GM19023 (cell line): Measurements from ENCODE around the gene FHIT.
"Not testable (repeated sequence)": the region's sequence is repeated elsewhere in the genome, so short reads cannot be mapped to it uniquely, and the experiment has no call there.

Experiments used
- ATAC-seq: cut with Tn5 transposase; IDR thresholded peaks from one replicate; pipeline ENCODE4 v1.9.1; 2021; ENCODE audit warnings: mild to moderate bottlenecking, moderate library complexity; ENCODE audit not compliant: unreplicated experiment

The FHIT gene

DNA sequence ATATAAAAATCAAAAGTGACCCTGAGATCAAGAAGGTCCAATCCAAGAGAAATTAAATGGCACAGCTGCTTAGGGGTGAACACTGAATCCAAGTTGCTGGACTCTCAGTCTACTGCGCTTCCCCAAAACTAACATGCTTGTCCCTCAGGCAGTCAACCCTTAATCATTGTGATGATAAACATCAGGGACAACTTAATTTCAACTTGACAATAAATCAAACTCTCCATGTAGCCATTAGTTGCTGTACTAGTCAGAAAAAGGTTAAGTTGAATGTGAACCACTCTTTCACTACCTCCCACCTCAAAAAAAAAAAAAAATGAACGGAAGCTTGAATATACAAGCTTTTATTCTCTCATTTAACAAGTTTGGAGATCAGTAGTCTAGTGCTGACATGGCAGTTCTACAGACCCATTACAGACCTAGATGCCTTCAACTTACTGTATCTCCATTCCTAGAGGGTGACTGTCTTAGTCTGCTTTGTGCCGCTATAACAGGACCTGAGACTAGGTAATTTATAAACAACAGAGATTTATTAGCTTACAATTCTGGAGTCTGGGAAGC lies 185.7 kb downstream of the FHIT start:
- no peak for ATAC-seq

DNA sequence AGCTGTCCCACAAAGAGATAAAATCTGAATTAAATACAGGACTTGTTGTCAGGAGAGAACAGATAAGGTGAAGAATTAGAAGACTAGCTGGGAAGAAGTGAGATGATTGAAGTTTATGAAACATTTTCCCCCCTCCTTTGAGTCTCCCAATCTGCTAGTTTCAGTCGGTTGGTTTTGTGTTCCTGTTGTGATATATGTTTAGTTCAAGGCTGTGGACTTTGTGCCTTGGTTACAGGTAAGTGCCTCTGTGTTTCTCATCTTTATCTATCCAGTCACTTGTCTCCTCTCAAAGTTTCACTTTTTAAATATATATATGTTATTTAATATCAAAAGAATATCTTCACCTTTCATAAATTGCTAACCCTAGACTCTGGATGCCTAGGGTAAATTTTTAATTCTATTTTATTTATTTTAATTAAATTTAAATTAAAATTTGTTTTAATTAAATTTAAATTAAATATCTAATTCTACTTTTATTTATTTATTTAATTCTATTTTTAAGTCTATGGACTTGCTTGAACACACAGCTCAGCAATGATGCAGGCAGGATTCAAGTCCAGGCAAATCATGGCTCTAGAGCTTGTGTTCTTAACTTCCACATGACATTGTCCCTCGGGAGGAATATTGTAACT lies 190.0 kb downstream of the FHIT start:
- no peak for ATAC-seq

DNA sequence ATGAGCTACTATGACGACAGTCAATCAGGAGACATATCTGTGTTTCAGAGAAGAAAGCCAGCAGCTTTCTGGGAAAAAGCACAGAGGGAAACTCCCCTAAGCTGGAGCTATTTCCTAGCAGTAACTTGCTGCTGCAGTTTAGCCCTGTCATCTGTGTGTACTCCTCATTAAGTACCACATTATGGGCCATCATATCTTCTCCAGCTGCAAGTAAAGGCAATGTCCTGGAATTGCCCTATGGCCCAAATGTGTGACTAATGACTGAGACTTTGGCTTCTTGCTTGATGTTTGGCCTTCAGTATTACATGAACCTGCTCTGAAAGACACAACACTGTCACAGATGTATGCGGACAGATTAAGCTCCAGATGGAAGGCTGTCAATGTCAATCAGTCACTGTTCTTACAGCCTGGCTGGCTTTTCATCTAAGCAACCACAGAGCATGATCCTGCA lies 190.8 kb downstream of the FHIT start:
- no peak for ATAC-seq

DNA sequence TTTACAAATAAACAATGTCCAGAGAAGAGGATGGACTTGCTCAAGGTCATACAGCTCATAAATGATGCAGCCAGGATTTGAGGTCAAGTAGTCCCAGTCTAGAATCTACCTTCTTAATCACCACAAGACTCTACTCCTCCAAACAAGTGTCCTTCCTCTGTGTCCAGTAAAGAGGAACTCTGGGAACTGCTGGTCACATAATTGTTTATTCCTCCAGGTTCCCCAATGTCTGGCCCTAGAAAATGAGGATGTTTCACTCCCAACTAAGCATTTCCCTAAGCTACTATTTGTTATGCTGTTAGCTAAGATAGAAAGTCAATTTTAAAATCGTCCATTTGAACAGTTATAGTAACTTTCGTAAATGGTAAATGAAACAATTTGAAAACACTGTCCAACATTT lies 192.4 kb downstream of the FHIT start:
- ATAC-seq, result no peak

DNA sequence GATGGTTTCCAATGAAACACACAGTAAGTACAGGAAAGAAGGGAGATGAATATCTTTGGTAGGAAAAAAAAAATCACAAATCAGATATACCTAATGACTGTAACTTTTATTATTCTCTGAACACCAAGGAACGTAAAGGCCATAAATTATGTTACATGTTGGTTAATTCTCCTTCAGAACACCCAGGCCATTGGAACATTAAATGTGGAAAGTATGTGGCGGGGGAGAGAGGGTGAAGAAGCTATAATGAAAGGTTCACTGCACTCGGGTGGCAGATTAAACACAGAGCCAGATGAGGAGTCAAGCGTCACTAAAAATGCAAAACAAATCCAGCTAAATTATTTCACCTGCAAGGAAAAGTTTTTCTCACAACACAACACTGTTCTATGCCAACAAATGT lies 193.8 kb downstream of the FHIT start:
- no peak for ATAC-seq

DNA sequence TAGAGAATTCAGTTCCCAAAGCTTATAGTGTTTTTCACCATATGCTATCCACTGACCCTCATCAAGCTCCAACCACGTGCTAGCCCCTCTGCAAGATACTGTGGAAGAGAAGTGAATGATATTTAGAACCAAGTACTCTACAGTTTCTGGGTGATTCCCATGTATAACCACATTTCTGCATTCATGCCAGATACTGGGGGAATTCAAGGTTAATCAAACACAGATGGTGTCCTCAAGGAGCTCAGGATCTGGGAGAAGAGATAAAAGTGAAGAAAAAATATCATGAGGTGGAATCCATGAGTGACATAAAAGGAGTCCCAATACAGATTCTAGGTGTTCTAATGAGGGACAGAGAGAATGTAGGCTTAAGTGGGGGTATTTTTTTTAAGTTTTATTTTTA lies 195.8 kb downstream of the FHIT start:
- ATAC-seq, result no peak

DNA sequence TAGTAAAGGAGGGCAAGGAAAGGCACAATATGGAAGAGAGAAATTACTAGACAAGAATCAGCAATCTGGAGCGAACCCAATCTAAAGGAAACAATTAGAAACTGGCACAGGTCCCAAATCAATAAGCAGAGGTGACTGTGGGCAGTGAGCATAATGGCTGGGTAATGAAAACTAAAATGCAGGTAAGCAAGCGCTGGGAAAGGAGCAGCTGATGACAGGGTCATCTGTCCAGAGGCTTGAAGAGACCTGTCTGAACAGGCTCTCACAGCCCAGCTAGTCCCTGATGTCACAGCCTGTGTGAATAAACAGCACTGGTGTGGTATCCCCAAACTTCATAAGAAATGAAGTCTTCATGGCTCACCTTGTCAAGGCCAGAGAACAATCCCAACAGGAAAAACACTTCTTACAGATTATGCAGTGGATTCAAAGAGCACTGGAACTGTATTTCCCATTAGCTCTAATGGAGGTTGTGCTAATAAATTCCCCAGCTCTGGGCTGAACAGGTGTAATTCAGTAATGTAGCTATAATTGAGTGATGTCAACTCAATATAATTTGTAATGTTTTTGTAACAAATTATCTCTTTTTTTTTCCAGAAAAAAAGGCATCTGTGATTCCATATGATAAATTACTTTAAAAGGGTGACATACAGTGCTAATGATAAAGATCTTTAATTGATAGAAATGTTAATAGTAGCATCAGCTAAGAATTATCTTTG lies 197.3 kb downstream of the FHIT start:
- no peak for ATAC-seq

DNA sequence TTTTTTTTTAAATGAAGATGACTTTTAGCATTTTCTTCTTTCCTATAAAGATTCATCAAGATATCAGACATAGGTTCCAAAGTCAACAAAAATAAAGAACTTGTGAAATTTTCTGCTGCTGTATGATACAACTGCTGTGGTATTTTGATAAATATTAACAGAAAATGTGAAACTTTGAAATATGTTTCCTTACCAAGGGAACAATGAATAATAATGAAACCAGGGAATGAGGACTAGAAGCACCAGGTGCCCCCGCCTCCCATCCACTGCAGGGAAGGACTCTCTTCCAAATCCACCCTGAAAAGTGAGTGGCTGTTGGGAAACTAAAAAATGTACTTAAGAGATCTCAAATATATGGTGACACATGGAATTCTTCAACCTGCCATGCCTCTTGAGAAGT lies 198.4 kb downstream of the FHIT start:
- ATAC-seq, result no peak

DNA sequence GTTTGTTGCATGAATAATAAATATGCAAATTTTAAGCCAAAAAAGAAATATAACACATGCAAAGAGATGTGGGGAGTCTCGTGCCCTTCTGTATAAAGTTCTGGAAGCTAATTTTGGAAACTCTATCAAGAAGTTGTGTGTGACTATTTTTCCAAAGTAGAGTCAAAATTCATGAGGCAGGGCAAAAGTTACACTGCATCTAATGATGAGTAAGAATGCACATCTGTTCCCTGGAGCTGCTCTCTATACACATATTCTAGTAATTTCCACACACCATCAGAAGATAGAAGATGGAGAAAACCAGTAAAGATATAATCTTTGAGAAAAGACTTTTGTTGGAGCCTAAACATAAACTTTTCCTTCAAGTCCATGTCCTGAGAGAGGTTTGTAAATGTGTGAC lies 199.6 kb downstream of the FHIT start:
- ATAC-seq, result no peak

DNA sequence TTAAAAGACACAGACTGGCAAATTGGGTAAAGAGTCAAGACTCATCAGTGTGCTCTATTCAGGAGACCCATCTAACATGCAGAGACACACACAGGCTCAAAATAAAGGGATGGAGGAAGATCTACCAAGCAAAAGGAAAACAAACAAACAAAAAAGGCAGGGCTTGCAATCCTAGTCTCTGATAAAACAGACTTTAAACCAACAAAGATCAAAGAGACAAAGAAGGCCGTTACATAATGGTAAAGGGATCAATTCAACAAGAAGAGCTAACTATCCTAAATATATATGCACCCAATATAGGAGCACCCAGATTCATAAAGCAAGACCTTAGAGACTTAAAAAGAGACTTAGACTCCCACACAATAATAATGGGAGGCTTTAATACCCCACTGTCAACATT lies 206.1 kb downstream of the FHIT start:
- ATAC-seq, result not testable (repeated sequence)

DNA sequence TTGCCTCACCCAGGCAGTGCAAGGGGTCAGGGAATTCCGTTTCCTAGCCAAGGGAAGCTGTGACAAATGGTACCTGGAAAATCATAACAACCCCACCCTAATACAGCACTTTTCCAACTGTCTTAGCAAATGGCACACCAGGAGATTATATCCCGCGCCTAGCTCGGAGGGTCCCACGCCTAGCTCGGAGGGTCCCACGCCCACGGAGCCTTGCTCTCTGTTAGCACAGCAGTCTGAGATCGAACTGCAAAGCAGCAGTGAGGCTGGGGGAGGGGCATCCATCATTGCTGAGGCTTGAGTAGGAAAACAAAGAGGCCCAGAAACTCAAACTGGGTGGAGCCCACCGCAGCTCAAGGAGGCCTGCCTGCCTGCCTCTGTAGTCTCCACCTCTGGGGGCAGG lies 208.1 kb downstream of the FHIT start:
- ATAC-seq, result no peak

DNA sequence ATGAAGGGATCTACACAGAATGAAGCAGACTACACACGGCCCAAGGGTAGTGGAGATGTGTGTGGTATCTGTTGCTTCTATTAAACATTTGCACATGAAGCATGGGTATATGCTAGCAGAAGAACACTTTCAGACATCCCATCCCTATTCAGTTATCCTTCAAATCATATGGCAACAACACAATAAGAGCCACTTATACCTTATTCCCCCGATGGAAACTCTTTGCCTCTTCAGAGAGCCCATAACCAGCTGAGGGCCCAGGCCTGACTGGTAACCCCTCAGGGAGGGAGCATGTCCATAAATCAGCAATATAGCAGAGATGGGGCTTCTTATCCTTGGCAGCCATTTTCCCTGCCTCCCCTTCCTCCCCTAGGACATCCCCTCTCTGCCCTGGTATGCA lies 210.6 kb downstream of the FHIT start:
- no peak for ATAC-seq

DNA sequence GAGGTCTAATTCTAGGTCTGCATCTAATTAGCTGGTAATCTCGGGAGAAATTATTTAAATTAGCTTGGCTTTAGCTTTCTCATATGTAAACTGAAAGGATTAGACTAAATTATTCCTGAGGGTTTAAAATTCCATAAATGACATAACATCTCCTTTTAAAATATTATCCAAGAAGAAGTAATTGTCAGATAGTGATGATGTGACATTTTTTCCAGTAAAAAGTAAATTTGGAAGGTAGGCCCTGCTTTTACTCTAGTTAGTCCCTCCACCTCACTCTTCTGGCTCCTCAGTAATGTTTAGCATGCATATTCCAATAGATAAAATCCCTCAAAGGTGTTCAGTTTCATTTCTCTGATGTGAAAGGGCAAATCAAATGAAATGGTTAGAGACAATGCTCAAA lies 215.7 kb downstream of the FHIT start:
- no peak for ATAC-seq

DNA sequence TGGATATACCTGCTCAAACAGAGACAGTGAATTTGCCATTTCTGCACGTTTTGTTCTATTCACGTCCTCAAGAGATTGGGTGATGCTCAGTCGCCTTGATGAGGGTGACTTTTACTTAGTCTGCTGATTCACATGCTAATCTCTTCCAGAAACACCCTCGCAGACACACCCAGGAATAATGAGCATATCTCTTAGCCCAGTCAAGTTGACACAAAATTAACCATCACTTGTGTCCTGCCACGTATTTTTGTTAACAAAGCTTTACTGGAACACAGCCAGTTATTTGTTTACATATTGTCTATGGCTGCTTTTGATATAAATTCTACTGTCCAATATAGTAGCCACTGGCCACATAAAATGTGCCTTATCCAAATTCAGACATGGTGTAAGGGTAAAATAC lies 218.3 kb downstream of the FHIT start:
- no peak for ATAC-seq

DNA sequence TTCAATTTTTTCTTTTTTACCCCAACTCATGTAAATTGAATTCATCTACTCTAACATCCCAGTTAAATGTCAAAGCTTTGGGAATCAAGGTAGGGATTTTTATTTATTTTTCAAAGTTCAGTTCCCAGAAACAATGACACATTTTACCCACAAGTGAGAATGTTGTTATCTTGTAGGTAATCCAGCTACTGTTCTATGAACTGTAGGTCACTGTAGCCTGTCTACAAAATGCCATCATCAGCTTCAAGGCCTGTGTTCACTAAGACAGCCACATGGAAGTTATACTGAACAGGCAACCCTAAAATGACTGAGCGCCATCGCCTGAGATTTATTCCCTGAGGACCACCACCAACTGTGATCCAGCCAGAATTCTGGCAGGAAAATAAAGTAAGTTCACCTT lies 219.7 kb downstream of the FHIT start:
- ATAC-seq, result no peak

DNA sequence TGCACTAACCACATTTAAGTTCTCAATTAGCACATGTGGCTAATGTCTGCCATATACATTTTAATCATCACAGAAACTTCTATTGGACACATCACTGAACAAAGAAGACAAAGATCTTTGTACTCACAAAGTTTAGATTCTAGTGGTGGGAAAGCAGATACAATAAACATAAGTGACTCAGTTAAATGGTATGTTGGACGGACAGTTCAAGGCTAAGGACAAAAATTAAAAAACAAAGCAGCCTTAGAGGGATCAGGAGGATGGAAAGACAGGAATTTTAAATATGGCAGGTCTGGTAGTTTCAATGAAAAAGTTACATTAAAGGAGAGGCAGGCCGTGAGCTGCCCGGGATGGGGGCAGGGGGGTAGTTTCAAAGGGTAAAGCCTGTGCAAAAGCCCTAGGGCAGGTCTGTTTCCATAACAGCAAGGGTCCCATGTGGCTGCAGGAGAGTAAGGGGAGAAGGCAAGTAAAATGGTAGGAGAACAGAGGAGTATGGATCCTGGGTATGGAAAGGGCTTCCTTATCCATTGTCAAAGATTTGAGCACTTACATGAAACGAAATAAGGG lies 220.7 kb downstream of the FHIT start:
- no peak for ATAC-seq

DNA sequence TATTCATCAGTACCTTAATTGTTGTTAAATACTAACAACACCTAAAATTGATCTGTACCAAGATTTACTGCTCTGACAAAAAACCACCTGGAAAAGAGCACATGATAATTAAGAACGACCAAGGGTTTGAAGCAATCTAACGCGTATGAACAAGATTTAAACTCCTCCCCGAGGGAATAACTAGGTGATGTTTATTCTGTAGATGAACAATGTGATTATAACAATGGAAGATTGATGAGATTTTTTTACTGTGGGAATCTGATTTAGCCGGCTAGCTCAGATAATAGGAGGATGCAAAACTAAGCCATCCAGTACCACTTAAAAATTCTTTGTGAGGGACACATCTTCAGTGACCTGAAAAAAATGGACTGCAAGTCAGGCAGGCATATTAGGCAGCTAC lies 222.1 kb downstream of the FHIT start:
- no peak for ATAC-seq

DNA sequence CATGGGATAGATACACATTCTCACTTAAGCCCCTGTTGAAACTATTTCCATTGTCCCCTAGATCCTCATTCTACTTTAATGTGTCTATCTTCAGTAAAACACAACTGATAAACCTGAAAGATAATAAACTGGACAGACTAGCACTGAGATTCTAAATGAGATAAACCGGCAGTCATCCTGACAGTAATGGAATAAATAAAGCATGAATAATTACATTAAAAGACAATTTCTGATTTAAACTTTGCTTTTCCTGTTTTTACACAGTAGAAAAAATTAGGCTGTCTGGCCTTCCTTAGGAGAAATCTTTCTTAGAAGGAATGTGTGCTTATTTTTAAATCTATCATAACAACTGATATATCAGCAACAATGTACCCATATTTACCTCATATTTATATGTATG lies 232.4 kb downstream of the FHIT start:
- no peak for ATAC-seq

DNA sequence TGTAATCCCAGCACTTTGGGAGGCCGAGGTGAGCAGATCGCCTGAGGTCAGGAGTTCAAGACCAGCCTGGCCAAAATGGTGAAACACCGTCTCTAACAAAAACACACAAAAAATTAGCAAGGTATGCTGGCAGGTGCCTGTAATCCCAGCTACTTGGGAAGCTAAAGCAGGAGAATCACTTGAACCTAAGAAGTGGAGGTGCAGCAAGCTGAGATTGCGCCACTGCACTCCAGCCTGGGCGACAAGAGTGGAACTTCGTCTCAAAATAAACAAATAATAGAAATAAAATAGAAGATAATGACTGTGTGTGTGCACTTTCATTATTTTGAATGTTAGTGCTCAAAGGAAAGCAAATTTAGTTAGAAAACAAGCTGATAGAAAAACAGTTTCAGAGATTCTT lies 234.2 kb downstream of the FHIT start:
- not testable (repeated sequence) for ATAC-seq

DNA sequence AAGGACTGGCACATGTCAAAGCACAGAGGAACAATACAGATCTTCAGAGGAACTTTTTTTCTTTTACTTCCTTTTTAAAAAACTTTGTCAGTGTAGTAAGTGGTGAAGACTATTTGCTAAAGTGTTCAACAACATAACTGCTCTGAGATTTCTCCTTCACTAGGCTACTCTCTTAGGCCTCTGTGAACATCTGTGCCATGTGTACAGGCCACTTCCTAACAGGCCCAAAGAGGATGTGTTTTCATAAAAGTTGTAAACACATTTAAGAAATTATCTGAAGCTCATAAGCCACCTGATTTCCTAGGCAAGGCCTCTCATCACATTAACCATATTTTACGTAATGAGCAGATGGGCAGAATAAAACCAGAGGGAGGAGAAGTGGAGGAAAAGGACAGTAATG lies 235.4 kb downstream of the FHIT start:
- ATAC-seq, result no peak

DNA sequence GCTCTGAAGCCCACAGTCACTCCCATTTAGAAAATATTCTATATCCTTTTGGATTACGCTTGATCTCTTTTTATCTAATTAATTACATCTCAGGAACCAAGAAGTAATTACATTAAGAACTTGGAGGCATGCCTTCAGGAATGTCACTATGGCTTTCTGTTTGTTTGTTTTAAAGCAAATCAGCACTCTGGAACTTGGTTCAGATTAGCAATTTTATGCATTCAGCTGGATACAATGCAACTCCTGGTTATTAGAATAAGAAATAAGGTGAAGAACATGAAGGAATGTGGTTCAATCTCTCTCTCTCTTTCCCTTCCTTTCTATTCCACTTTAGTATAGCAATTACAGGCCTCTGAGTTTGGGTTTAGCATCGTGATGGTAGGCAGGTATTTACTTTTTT lies 235.8 kb downstream of the FHIT start:
- no peak for ATAC-seq

DNA sequence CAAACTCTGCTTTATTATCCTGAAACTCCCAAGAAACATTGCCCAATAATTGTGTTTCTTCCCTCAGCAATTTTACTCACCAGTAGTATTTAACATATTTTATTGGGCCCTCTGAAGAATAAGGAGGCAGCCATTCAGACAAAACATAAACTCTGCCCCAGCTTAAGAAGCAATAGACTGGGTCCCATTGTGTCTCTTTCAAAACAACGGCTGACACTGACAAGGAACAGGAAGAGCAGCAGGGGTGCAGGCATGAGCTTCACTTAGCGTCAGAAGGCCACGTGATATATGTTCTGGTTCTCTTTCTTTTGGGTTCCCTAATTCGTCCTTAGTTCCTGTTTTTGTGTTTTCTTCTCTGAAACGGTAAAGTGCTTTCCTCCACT lies 242.3 kb downstream of the FHIT start:
- no peak for ATAC-seq
